GDM1 (cell line): ENCODE data around the gene STEAP3.

Experiments used
- DNase-seq: peaks from one replicate; lab custom pipeline; 2025; lab: John Stamatoyannopoulos, UW

Gene STEAP3

DNA sequence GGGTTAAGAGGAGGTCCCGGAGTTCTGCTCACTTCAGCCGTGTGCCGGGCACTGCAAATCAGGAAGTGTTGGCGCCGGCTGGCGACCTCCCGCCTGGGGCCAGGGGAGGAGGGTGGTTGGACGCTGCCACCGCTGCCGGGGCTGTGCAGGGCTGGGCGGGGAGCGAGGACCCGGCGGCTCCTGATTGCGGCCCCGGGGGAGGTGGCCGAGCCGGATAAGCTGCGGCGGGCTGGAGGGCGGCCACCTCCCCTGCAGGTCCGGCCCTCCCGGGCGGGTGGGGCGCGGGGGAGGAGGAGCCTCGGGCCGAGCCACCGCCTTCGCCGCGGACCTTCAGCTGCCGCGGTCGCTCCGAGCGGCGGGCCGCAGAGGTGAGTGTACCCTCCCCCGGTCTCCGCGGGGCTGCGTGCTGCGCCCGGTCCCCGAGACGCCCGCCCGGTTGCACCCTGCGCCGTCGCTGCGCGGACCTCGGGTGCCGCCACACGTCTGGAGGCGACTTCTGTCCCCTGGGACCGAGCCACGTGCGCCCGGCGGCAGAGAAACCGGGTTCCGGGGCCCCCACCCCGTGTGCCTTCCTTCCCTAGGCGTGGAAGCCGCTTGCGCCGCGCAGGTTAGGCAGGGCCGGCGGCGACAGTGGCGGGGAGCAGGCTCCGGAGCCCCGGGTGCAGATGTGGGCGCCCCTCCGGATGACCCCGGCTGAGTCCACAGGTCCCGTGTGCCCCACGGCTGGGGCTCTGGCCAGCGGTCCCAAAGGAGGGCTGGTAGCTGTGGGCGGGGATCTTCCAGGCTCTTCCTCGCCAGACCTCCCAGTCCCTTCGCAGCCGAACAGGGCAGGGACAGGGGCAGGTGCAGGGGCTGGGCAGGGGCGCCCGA is at the start of gene STEAP3:
TSS of gene STEAP3 (plus strand) at position 314 of the 870 bp plus-strand sequence. CDS start 7,179 bp downstream, outside the sequence.
- peak; percentile 45 for DNase-seq

DNA sequence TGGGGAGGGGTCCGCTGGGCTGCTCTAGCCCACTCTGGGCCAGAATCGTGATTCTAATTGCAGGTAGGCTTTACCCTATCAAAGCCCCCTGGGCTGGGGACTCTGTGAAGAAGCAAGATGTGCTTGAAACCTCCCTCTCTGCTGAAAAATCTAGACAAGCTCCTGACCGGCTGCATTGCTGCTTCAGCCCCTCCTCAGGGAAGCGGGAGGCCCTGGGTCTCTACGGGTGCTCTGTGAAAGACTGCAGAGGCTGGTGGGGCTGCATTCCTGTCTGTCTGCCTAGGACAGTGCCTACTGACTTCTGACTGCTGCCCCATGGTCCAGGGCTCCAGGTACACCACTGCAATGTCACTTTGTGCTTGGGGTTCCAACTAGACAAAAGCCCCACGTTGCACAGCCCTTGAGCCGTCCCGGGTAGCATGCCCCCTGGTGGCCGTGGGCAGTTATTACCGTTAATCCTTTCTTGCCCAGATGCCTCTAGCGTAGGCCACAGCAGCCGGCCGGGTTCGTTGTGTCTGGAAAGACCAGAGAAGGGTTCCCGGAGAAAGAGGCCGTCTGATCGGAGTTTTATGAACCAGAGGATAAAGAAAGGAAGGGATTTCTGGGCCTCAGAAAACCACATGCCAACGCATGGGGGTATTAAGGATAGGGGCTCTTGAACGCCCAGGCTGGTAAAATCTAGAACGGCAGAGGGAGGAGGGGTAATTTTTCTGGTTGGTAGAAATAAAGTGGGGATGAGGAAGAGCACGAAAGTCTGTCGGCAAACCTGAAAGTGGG is 49.2 kb upstream of the STEAP3 start:
- DNase-seq, result no peak

DNA sequence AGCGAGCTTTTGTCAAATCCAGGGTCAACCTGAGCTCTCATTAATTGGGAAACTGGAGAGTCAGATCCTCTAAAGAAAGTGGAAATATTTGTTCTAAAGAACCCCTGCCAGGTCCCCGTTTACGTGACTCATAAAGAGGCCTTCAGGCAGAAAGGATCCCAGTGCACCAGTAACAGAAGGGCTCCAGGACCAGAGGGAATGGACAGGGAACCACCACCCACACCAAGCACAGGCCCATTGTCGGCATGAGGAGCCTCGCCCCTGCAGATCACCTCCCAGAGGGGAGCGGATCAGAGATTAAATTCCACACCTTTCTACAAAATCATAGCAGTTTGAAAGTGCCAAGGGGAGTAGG is 48.7 kb upstream of the STEAP3 start:
- no peak for DNase-seq

DNA sequence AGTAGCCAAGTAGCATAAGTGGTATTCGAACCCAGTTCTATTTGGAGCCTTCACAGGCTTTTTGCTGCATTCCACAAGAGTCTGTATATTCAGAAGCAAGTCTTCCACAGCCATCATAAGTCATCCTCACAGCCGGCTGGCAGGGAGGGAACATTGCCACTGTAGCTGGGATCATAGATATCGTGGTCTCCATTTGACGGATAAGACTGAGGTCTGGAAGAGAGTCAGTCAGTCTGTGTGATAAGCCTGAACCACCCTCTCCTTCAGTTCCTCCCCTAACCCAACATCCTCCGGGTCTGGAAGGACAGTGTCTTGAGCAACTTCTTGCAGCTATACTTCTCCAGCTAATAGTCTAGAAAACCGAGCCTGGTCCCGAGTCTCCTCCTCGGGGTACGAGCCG is 48.1 kb upstream of the STEAP3 start:
- no peak for DNase-seq

GRCh38 chr2:119177171-119177837 is 46.3 kb upstream of the STEAP3 start:
- DNase-seq, result no peak

- DNase-seq, result no peak
Measured at GRCh38 chr2:119177838-119178190, 45.8 kb upstream of the STEAP3 start.

DNA sequence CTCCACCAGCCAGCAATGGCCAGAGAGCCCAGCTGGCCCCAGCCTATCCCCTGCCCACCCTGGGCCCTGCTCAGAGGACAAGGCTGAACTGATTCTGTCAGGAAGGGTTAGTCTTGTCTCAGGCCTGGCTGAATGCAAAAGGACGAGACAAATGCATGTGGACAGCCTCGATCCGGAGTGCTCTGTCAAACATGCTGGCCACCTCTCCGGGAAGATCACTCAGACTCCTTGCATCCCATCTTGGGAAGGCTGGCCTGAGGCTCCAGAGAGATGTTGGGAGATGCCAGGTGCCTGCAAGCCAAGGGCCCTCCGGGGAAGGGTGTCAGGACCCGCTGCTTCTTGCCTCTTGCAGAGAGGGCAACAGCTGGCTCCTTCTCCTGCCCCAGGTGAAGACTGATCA is 44.9 kb upstream of the STEAP3 start:
- no peak for DNase-seq

GRCh38 chr2:119179202-119179601 is 44.4 kb upstream of the STEAP3 start:
- no peak for DNase-seq

DNA sequence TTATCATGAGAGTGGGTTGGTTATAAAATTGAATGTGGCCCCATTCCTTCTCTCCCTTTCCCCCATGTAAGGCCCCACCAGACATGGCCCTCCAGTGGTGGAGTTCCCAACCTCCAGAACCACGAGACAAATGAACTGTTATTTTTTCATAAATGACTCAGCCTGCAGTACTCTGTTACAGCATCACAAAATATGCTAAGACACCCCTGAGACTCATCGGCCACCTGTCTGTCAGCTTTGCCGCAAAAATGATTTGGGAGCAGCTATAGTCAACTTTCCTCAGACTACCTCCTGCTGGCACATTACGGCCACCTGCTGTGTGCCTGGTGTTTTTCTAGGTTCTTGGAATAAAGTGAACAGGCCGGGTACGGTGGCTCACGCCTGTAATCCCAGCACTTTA is 43.6 kb upstream of the STEAP3 start:
- DNase-seq, result no peak

GRCh38 chr2:119180892-119181291 is 42.7 kb upstream of the STEAP3 start:
- no peak for DNase-seq

DNA sequence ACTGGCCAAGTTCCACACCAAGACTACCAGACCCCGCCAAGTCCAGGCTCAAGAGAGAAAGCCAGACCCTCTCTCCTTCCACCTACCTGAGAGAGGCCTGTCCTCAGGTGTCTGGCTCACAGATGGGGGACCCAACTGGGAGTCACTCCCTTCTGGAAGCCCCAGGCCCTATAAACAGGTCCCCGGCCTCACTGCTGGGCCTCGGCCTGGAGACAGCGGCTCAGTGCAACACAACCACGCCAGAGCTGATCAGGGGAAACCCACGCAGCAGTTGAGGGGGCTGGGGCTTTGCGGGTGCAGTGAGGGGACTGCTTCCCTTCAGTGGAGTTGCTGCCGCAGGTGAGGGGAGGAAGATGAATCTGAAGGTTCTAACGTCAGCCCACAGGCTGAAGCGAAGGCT is 42.2 kb upstream of the STEAP3 start:
- no peak for DNase-seq

GRCh38 chr2:119181791-119182445 is 41.7 kb upstream of the STEAP3 start:
- DNase-seq, result no peak

DNA sequence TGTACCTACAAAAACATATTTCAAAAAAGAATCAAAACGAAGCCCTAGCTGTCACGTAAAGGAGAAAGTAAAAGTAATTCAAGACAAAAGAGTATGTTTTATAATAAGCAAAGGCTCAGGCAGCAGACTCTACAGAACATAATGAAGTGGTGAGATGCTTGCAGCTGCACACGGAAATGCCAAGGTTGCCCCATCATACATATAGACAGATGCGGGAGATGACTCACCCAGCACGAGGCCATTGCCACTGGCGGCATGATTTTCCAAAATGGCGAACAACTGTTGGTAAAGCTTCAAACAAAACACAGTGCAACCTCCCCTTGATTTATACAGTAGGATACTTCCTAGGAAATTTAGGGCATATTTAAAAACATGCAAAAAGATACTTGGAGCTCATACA is 39.1 kb upstream of the STEAP3 start:
- DNase-seq, result no peak

- no peak for DNase-seq
Measured at GRCh38 chr2:119190321-119191111, 33.1 kb upstream of the STEAP3 start.

GRCh38 chr2:119192893-119193292 is 30.7 kb upstream of the STEAP3 start:
- no peak for DNase-seq

GRCh38 chr2:119195001-119195400 is 28.6 kb upstream of the STEAP3 start:
- no peak for DNase-seq

DNA sequence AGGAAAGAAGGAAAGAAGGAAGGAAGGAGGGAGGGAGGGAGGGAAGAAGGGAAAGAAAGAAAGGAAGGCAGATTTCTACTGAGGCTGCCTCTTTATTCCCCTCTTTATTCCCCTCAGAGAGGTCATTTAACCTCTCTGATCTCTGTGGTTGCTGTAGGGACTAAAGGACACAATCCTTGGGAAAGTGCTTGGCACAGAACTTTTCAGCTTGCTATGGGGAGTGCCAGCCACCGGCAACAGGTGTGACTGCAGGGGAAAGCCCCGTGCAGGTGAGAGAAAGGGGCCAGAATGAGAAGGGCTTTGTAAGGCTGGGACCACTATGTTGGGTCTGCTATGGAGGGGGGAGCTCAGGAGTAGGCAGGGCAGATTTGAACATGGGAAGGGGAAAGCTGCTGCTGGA is 27.7 kb upstream of the STEAP3 start:
- DNase-seq, result no peak

GRCh38 chr2:119196301-119197125 is 27.1 kb upstream of the STEAP3 start:
- DNase-seq, result no peak

GRCh38 chr2:119197126-119197405 is 26.6 kb upstream of the STEAP3 start:
- DNase-seq, result no peak

DNA sequence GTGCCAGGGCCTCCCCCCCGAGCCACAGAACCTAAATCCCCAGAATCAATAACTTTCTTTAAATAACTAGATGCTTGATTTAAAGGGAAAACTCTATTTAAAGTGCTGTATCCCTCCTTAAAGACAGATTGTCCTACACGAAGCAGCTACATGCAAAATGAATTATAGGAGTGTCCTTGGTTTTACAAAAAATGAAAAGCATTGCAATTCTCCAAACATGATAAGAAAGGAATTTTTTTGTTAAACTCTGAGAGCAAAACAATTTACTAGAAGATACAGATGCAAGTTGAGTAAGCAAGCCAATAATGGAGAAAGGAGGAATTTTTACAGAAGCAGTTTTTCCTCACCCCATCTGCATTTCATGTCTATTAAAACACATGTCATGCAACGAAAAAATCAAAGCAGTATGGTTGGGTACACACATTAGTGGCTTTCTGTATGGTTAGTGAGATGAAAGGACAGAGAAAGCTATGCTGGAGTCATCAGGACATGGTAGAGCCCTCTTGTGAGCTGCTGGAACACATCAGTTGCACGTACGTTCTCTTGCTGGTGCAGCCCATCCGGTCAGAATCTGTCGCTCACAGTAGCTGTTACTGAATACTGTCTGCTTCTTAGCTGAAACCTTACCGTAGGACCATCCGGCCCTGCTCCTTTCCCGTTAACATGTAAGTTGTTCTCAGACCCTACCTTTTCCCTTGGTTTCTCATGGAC is 25.9 kb upstream of the STEAP3 start:
- no peak for DNase-seq
